HG03378 (cell line): ENCODE results near the gene UBALD2.
"Not testable (repeated sequence)": the region's sequence is repeated elsewhere in the genome, so short reads cannot be mapped to it uniquely, and the experiment has no call there.

ENCODE experiments used
- ATAC-seq: cut with Tn5 transposase; IDR thresholded peaks from one replicate; pipeline ENCODE4 v1.9.1; 2021; ENCODE audit warnings: mild to moderate bottlenecking, moderate library complexity; ENCODE audit not compliant: unreplicated experiment

UBALD2 gene

GRCh38 chr17:76243826-76244679 lies 21.1 kb upstream of the UBALD2 start:
- no peak for ATAC-seq

GRCh38 chr17:76244721-76245120 lies 20.4 kb upstream of the UBALD2 start:
- ATAC-seq: not testable (repeated sequence)

GRCh38 chr17:76246080-76247066 lies 18.8 kb upstream of the UBALD2 start:
- peak; percentile 92 for ATAC-seq

- no peak for ATAC-seq
Measured at GRCh38 chr17:76247304-76247703, 17.8 kb upstream of the UBALD2 start.

GRCh38 chr17:76248013-76248782 lies 16.9 kb upstream of the UBALD2 start:
- ATAC-seq: no peak

- ATAC-seq: no peak
Measured at GRCh38 chr17:76250141-76250540, 15.0 kb upstream of the UBALD2 start.

- no peak for ATAC-seq
Measured at GRCh38 chr17:76251478-76252039, 13.6 kb upstream of the UBALD2 start.

GRCh38 chr17:76252040-76252954 lies 12.9 kb upstream of the UBALD2 start:
- no peak for ATAC-seq

GRCh38 chr17:76252967-76253766 lies 12.0 kb upstream of the UBALD2 start:
- not testable (repeated sequence) for ATAC-seq

GRCh38 chr17:76253841-76254240 lies 11.3 kb upstream of the UBALD2 start:
- ATAC-seq: no peak

GRCh38 chr17:76254275-76254674 lies 10.9 kb upstream of the UBALD2 start:
- ATAC-seq: no peak

GRCh38 chr17:76255801-76256429 lies 9.2 kb upstream of the UBALD2 start:
- no peak for ATAC-seq

GRCh38 chr17:76256430-76257050 lies 8.6 kb upstream of the UBALD2 start:
- not testable (repeated sequence) for ATAC-seq

- ATAC-seq: no peak
Measured at GRCh38 chr17:76260220-76260619, 4.9 kb upstream of the UBALD2 start.

GRCh38 chr17:76260669-76261068 lies 4.5 kb upstream of the UBALD2 start:
- no peak for ATAC-seq

GRCh38 chr17:76261421-76262215 lies 3.5 kb upstream of the UBALD2 start:
- ATAC-seq: no peak
